Astrocyte (in vitro differentiated cells and primary cell): Measurements from ENCODE around the gene UNCX. TPM values are rescaled to one million over a fixed set of nuclear protein-coding genes. Genes with fewer than 3 reads are reported as not detected.

Experiments
- DNase-seq: peaks from one replicate; pipeline ENCODE4 v3.0.0-alpha.2; 2010; ENCODE audit warnings: low read depth
- FAIRE-seq: peaks from 2 replicates; lab custom pipeline; 2011; peaks lifted over from hg19 to GRCh38; lab: Jason Lieb, UNC
- H2AFZ ChIP-seq: 2 replicates; pipeline ENCODE4 v1.6.0; 2012; ENCODE audit warnings: low read depth, low read length, inconsistent platforms
- H3K27ac ChIP-seq: 2 replicates; pipeline ENCODE4 v1.5.1; 2011; ENCODE audit warnings: low read depth, low read length, inconsistent platforms
- H3K27me3 ChIP-seq: 2 replicates; pipeline ENCODE4 v1.6.0; 2011; ENCODE audit warnings: low read length, inconsistent platforms; ENCODE audit not compliant: insufficient read depth
- H3K36me3 ChIP-seq: 2 replicates; pipeline ENCODE4 v1.5.1; 2011; ENCODE audit warnings: low read length, inconsistent platforms; ENCODE audit not compliant: insufficient read depth
- H3K4me1 ChIP-seq: 2 replicates; pipeline ENCODE4 v1.5.1; 2011; ENCODE audit warnings: low read length, inconsistent platforms; ENCODE audit not compliant: insufficient read depth
- H3K4me2 ChIP-seq: 2 replicates; pipeline ENCODE4 v1.6.0; 2012; ENCODE audit warnings: low read length, inconsistent platforms
- H3K4me3 ChIP-seq: 2 replicates; pipeline ENCODE4 v1.5.1; 2011; ENCODE audit warnings: low read depth, mild to moderate bottlenecking, low read length, inconsistent platforms; ENCODE audit not compliant: insufficient read depth
- H3K79me2 ChIP-seq: 2 replicates; pipeline ENCODE4 v1.6.0; 2012; ENCODE audit warnings: mild to moderate bottlenecking, low read length, inconsistent platforms; ENCODE audit not compliant: insufficient read depth
- H3K9ac ChIP-seq: 2 replicates; pipeline ENCODE4 v1.6.0; 2012; ENCODE audit warnings: mild to moderate bottlenecking, low read length, inconsistent platforms
- H3K9me3 ChIP-seq: 2 replicates; pipeline ENCODE4 v1.5.1; 2012; ENCODE audit warnings: low read depth, mild to moderate bottlenecking, low read length, inconsistent platforms; ENCODE audit not compliant: insufficient read depth
- H4K20me1 ChIP-seq: 2 replicates; pipeline ENCODE4 v1.6.0; 2012; ENCODE audit warnings: low read length, inconsistent platforms; ENCODE audit not compliant: insufficient read depth
- H3K27ac Mint-ChIP-seq: one replicate; pipeline ENCODE4 v1.8.0; 2021; ENCODE audit warnings: mild to moderate bottlenecking, mixed read lengths; ENCODE audit not compliant: unreplicated experiment
- H3K27me3 Mint-ChIP-seq: one replicate; pipeline ENCODE4 v1.8.0; 2021; ENCODE audit warnings: low read depth, mixed read lengths; ENCODE audit not compliant: unreplicated experiment
- H3K36me3 Mint-ChIP-seq: one replicate; pipeline ENCODE4 v1.8.0; 2021; ENCODE audit warnings: low read depth, mixed read lengths; ENCODE audit not compliant: unreplicated experiment
- H3K4me1 Mint-ChIP-seq: one replicate; pipeline ENCODE4 v1.8.0; 2021; ENCODE audit warnings: low read depth, mixed read lengths; ENCODE audit not compliant: unreplicated experiment
- H3K4me3 Mint-ChIP-seq: one replicate; pipeline ENCODE4 v1.8.0; 2021; ENCODE audit warnings: mild to moderate bottlenecking, moderate library complexity, mixed read lengths; ENCODE audit not compliant: unreplicated experiment
- H3K9me3 Mint-ChIP-seq: one replicate; pipeline ENCODE4 v1.8.0; 2021; ENCODE audit warnings: mild to moderate bottlenecking, mixed read lengths; ENCODE audit not compliant: unreplicated experiment
- EZH2 ChIP-seq: IDR thresholded peaks from 2 replicates; pipeline ENCODE4 v1.6.1; 2012; ENCODE audit warnings: mild to moderate bottlenecking, low read length, inconsistent platforms; ENCODE audit not compliant: insufficient read depth
- total RNA-seq: library from RNA; stranded (reverse); gene quantifications from 2 replicates; pipeline ENCODE4 v1.2.1, GENCODE V29; 2021
- TF ChIP-seq, protein P1 (sequence below): IDR thresholded peaks from 2 replicates; pipeline ENCODE4 v1.5.1; 2011; ENCODE audit warnings: low read depth, mild to moderate bottlenecking, inconsistent platforms, low read length, moderate library complexity; ENCODE audit not compliant: insufficient read depth

The UNCX gene
- total RNA-seq, 1 donor from 2014 or later: not detected

DNA sequence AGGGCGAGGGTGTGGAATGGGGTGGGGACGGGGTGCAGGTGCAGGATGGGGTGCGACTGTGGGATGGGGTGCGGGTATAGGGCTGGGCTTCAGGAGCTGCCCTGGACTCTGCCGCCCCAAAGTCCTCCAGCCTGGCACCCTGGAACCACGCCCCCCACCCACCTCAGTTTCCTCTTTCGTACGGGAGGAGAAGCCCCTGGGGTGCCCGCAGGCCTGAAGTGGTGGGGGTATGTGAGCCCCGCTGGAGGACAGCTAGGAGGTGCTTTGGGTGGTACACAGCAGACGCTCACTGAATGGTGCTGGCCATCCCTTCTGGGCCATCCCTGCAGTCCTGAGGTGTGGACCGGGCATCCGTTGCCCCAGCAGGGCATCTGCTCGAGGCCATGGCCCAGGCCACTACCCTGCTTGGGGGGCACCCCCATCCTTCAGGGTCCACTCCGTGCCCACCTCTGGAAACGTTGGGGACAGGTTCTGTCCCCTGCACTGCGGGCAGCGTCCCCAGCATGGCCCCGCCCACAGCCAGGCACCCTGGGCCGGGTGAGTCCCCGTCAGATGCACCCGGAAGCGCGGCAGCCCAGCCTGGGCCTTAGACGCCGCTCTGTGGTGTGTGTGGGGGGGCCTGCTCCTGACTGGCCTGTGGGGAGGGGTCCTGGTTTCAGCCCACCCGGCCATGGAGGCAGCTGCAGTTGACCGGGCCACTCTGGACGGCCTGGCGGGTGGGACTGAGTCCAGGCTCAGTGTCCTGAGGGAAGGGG, 41.6 kb downstream of the UNCX start:
- Histone ChIP-seq H3K27ac (no peak overlapping the region), H3K4me2 (no peak overlapping the region), H3K36me3 (no peaks in the 10 kb centered on the region), H3K4me1 (no peaks in the 10 kb centered on the region), H2AFZ (no peak overlapping the region), H3K27me3 (no peaks in the 10 kb centered on the region), H3K9me3 (peaks cover 6% of the 10 kb centered on the region), H3K79me2 (no peaks in the 10 kb centered on the region), H4K20me1 (no peaks in the 10 kb centered on the region), H3K4me3 (no peak overlapping the region), H3K9ac (no peak overlapping the region)
- DNase-seq: no peak
- Mint-ChIP-seq H3K36me3 (no peaks in the 10 kb centered on the region), H3K27me3 (peaks cover 21% of the 10 kb centered on the region), H3K4me3 (no peak overlapping the region), H3K4me1 (no peaks in the 10 kb centered on the region), H3K27ac (no peak overlapping the region), H3K9me3 (peaks cover 16% of the 10 kb centered on the region)
- no peak for FAIRE-seq
- TF ChIP-seq, protein P1, sequence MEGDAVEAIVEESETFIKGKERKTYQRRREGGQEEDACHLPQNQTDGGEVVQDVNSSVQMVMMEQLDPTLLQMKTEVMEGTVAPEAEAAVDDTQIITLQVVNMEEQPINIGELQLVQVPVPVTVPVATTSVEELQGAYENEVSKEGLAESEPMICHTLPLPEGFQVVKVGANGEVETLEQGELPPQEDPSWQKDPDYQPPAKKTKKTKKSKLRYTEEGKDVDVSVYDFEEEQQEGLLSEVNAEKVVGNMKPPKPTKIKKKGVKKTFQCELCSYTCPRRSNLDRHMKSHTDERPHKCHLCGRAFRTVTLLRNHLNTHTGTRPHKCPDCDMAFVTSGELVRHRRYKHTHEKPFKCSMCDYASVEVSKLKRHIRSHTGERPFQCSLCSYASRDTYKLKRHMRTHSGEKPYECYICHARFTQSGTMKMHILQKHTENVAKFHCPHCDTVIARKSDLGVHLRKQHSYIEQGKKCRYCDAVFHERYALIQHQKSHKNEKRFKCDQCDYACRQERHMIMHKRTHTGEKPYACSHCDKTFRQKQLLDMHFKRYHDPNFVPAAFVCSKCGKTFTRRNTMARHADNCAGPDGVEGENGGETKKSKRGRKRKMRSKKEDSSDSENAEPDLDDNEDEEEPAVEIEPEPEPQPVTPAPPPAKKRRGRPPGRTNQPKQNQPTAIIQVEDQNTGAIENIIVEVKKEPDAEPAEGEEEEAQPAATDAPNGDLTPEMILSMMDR: no peak
- TF ChIP-seq EZH2: no peak

DNA sequence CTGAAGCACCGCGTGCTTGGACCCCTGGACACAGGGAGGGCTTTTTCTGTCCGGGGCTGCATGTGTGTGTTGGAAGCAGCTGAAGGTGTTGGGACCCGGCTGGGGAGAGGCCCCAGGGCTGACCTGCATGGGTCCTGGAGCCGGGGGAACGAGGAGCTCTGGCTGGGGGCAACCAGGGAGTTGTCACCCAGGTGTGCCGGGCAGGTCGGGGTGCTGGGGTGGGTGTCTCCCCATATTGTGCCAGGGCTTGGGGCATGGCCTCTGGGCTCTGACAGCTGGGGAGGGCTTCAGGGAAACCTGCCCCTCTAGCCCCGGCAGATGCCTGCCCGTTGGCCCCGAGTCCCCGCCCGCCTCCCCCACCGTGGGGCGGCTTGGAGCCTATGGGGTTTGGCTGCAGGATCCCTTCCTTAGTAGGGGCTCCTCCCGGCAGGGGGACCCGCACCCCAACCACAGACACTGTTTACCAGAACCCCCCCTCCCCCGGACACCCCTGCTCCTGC, 42.3 kb downstream of the UNCX start:
- Histone ChIP-seq H3K9me3 (peaks cover 6% of the 10 kb centered on the region), H3K4me1 (no peaks in the 10 kb centered on the region), H4K20me1 (no peaks in the 10 kb centered on the region), H3K4me2 (no peak overlapping the region), H3K4me3 (no peak overlapping the region), H3K27me3 (no peaks in the 10 kb centered on the region), H2AFZ (no peak overlapping the region), H3K36me3 (no peaks in the 10 kb centered on the region), H3K9ac (no peak overlapping the region), H3K27ac (no peak overlapping the region), H3K79me2 (no peaks in the 10 kb centered on the region)
- DNase-seq (no peak), FAIRE-seq (no peak)
- Mint-ChIP-seq H3K27me3 (peaks cover 26% of the 10 kb centered on the region), H3K4me3 (no peak overlapping the region), H3K27ac (no peak overlapping the region), H3K4me1 (no peaks in the 10 kb centered on the region), H3K36me3 (no peaks in the 10 kb centered on the region), H3K9me3 (peaks cover 16% of the 10 kb centered on the region)
- TF ChIP-seq, protein P1: no peak
- no peak for TF ChIP-seq EZH2
